ENCODE data around the gene SLC11A2. TPM values are rescaled to one million over a fixed set of nuclear protein-coding genes. Genes with fewer than 3 reads are reported as not detected.

SLC11A2 gene
- total RNA-seq, 5 donors from 2014 or later (not counting 1 experiment from before 2014, with no cell fraction given), result 46.5 to 62.2 (median 52.3) TPM

DNA sequence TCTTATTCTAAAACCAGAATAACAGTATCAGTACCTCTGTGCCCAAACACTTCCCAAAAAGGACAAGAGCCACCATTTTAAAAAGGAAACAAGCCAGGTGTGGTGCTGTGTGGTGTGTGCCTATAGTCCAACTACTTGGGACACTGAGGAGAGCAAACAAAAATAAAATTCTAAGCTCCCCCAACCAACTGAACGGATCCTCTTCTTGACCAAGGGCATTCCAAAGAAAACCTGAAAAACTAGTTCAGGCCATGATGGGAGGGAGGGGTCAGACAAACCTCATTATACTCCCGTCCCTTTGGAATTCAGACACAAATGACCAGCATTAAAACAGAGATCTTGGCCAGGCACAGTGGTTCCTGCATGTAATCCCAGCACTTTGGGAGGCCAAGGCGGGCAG, 20.5 kb downstream of the SLC11A2 start:
- no peaks in the 10 kb centered on the region for H3K9me3 Mint-ChIP-seq
- H3K27me3 Mint-ChIP-seq, result no peaks in the 10 kb centered on the region
- ChIA-PET CTCF (interaction anchor here in 1 of 2 donors (0.6 kb wide), 1 partner anchor 233 kb away, joined by 3 read pairs; no protein-coding TSS in a partner anchor), POLR2A (interaction anchor here in 1 of 2 donors (0.7 kb wide), 1 partner anchor 206 kb away, joined by 3 read pairs; no protein-coding TSS in a partner anchor)
- ATAC-seq (replicated peaks in 1 of 4) (no peak), DNase-seq (no peak)
- WGBS (ENCODE audit: insufficient coverage), result 100% methylated on average over 2 of the region's 3 CpGs
- H3K36me3 ChIP-seq (ENCODE audit: control insufficient read depth in 2 of 2, extremely low read depth in 1 of 2, insufficient read depth in 1 of 2, low read length in 1 of 2), result peaks cover 2 to 39% of the 10 kb centered on the region in 2 donors
- H3K4me1 Mint-ChIP-seq, result peaks cover 13 to 19% (median 17%) of the 10 kb centered on the region in 3 donors
- no peak overlapping the region for H3K4me3 Mint-ChIP-seq
- H3K9me3 ChIP-seq, result no peaks in the 10 kb centered on the region
- H3K36me3 Mint-ChIP-seq, result peaks cover 42% of the 10 kb centered on the region
- H3K27ac ChIP-seq (ENCODE audit: low read length), result no peak overlapping the region
- no peak overlapping the region for H3K4me3 ChIP-seq (ENCODE audit: control insufficient read depth in 1 of 2, extremely low read depth in 1 of 2, low read length in 1 of 2)
- peaks cover 11 to 12% of the 10 kb centered on the region in 2 experiments for H3K4me1 ChIP-seq (ENCODE audit: control insufficient read depth in 1 of 2, extremely low read depth in 1 of 2, insufficient read depth in 2 of 2, low read length in 2 of 2)
- H3K27ac Mint-ChIP-seq, result no peak overlapping the region
- H3K27me3 ChIP-seq (replicated peaks in 1 of 2; ENCODE audit: control insufficient read depth in 2 of 2, extremely low read depth in 1 of 2, insufficient read depth in 2 of 2, low read length in 1 of 2), result no peaks in the 10 kb centered on the region

DNA sequence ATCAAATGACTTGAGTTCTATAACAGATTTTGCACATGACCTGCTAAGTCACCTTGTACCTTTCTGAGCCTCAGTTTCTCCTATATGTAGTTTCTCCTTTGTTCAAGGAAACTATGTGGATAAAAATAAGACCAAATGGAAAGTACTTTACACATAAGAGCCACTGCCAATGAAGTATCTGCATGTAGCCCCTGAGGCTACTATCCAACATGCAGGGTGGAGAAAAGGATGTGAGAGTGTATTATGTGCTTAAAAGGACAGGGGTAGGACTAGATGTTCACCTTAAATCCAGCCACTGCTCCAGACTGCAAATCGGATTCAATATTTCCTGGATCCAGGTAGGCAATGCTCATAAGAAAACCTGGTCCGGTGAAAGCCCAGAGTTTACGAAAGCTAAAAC, 21.2 kb downstream of the SLC11A2 start:
- ATAC-seq (replicated peaks in 1 of 4) (no peak), DNase-seq (no peak)
- no CpG with 5 or more reads among the region's 3 CpGs for WGBS (ENCODE audit: insufficient coverage)
- no peaks in the 10 kb centered on the region for H3K9me3 ChIP-seq
- peaks cover 48% of the 10 kb centered on the region for H3K36me3 Mint-ChIP-seq
- H3K4me3 ChIP-seq (ENCODE audit: control insufficient read depth in 1 of 2, extremely low read depth in 1 of 2, low read length in 1 of 2), result no peak overlapping the region
- H3K27me3 Mint-ChIP-seq, result no peaks in the 10 kb centered on the region
- POLR2A ChIA-PET, result interaction anchor here in 1 of 2 donors (0.7 kb wide), 1 partner anchor 207 kb away, joined by 3 read pairs; no protein-coding TSS in a partner anchor
- CTCF ChIA-PET, result interaction anchor here in 1 of 2 donors (0.6 kb wide), 1 partner anchor 233 kb away, joined by 3 read pairs; no protein-coding TSS in a partner anchor
- no peaks in the 10 kb centered on the region for H3K27me3 ChIP-seq (replicated peaks in 1 of 2; ENCODE audit: control insufficient read depth in 2 of 2, extremely low read depth in 1 of 2, insufficient read depth in 2 of 2, low read length in 1 of 2)
- no peaks in the 10 kb centered on the region for H3K9me3 Mint-ChIP-seq
- H3K27ac ChIP-seq (ENCODE audit: low read length), result no peak overlapping the region
- no peak overlapping the region for H3K4me3 Mint-ChIP-seq
- peaks cover 2 to 44% of the 10 kb centered on the region in 2 donors for H3K36me3 ChIP-seq (ENCODE audit: control insufficient read depth in 2 of 2, extremely low read depth in 1 of 2, insufficient read depth in 1 of 2, low read length in 1 of 2)
- peak overlapping the region in 1 of 2 donors; percentile 4 for H3K27ac Mint-ChIP-seq
- H3K4me1 Mint-ChIP-seq, result peaks cover 9 to 15% (median 13%) of the 10 kb centered on the region in 3 donors
- peaks cover 11 to 12% of the 10 kb centered on the region in 2 experiments for H3K4me1 ChIP-seq (ENCODE audit: control insufficient read depth in 1 of 2, extremely low read depth in 1 of 2, insufficient read depth in 2 of 2, low read length in 2 of 2)

DNA sequence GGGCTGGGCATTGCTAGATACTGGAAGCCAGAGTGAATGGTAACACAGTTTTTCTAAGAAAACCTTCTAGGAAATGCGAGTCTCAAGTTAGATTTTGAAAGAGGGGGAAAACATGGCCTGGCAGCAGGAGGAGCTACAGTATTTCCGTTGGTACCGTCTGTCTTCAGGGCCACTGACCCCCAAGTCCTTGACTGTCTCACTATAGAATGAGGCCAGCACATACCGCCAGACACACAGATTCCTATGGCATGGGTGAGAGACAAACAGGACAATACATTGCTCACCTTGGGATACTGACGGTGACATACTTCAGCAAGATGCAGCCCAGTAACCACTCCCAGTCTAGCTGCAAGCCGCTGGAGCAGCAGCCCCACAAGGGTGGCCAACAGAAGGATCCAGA, 21.7 kb downstream of the SLC11A2 start:
- CTCF ChIA-PET, result no interaction called here
- Mint-ChIP-seq H3K4me3 (no peak overlapping the region), H3K27me3 (no peaks in the 10 kb centered on the region), H3K27ac (peak overlapping the region in 1 of 2 donors; percentile 39), H3K9me3 (no peaks in the 10 kb centered on the region), H3K36me3 (peaks cover 51% of the 10 kb centered on the region), H3K4me1 (peaks cover 9 to 10% (median 10%) of the 10 kb centered on the region in 3 donors)
- H3K27ac ChIP-seq (ENCODE audit: low read length), result no peak overlapping the region
- 53% methylated on average over 4 of the region's 6 CpGs for WGBS (ENCODE audit: insufficient coverage)
- H3K36me3 ChIP-seq (ENCODE audit: control insufficient read depth in 2 of 2, extremely low read depth in 1 of 2, insufficient read depth in 1 of 2, low read length in 1 of 2), result peaks cover 2 to 47% of the 10 kb centered on the region in 2 donors
- DNase-seq, result no peak
- no peak overlapping the region for H3K4me3 ChIP-seq (ENCODE audit: control insufficient read depth in 1 of 2, extremely low read depth in 1 of 2, low read length in 1 of 2)
- peaks cover 5 to 11% of the 10 kb centered on the region in 2 experiments for H3K4me1 ChIP-seq (ENCODE audit: control insufficient read depth in 1 of 2, extremely low read depth in 1 of 2, insufficient read depth in 2 of 2, low read length in 2 of 2)
- no peaks in the 10 kb centered on the region for H3K27me3 ChIP-seq (replicated peaks in 1 of 2; ENCODE audit: control insufficient read depth in 2 of 2, extremely low read depth in 1 of 2, insufficient read depth in 2 of 2, low read length in 1 of 2)
- no peak for ATAC-seq (replicated peaks in 1 of 4)
- POLR2A ChIA-PET, result no interaction called here
- no peaks in the 10 kb centered on the region for H3K9me3 ChIP-seq

- no peak overlapping the region for H3K27ac Mint-ChIP-seq
These were observed 24.4 kb downstream of the SLC11A2 start for GRCh38 chr12:51001799-51002198.

GRCh38 chr12:51000245-51000644, 25.9 kb downstream of the SLC11A2 start:
- ATAC-seq (replicated peaks in 1 of 4) (no peak), DNase-seq (no peak)
- peaks cover 62% of the 10 kb centered on the region for H3K36me3 Mint-ChIP-seq
- H3K4me3 ChIP-seq (ENCODE audit: control insufficient read depth in 1 of 2, extremely low read depth in 1 of 2, low read length in 1 of 2), result no peak overlapping the region
- H3K27me3 Mint-ChIP-seq, result no peaks in the 10 kb centered on the region
- H3K4me3 Mint-ChIP-seq, result no peak overlapping the region
- no peaks in the 10 kb centered on the region for H3K9me3 ChIP-seq
- H3K4me1 ChIP-seq (ENCODE audit: control insufficient read depth in 1 of 2, extremely low read depth in 1 of 2, insufficient read depth in 2 of 2, low read length in 2 of 2), result no peaks in the 10 kb centered on the region
- WGBS (ENCODE audit: insufficient coverage), result 81% methylated on average over 4 of the region's 7 CpGs
- no peaks in the 10 kb centered on the region for H3K4me1 Mint-ChIP-seq
- peaks cover 2 to 56% of the 10 kb centered on the region in 2 donors for H3K36me3 ChIP-seq (ENCODE audit: control insufficient read depth in 2 of 2, extremely low read depth in 1 of 2, insufficient read depth in 1 of 2, low read length in 1 of 2)
- H3K27ac ChIP-seq (ENCODE audit: low read length), result no peak overlapping the region
- H3K27me3 ChIP-seq (replicated peaks in 1 of 2; ENCODE audit: control insufficient read depth in 2 of 2, extremely low read depth in 1 of 2, insufficient read depth in 2 of 2, low read length in 1 of 2), result no peaks in the 10 kb centered on the region
- ChIA-PET POLR2A (no interaction called here), CTCF (interaction anchor here in 1 of 2 donors (0.7 kb wide), 1 partner anchor 45 kb away, joined by 11 read pairs; no protein-coding TSS in a partner anchor)
- H3K27ac Mint-ChIP-seq, result no peak overlapping the region
- H3K9me3 Mint-ChIP-seq, result no peaks in the 10 kb centered on the region

More at GRCh38 chr12:51001799-51002198, 24.4 kb downstream of the SLC11A2 start:
- ATAC-seq (replicated peaks in 1 of 4) (no peak), DNase-seq (no peak)
- H3K4me1 ChIP-seq (ENCODE audit: control insufficient read depth in 1 of 2, extremely low read depth in 1 of 2, insufficient read depth in 2 of 2, low read length in 2 of 2), result no peaks in the 10 kb centered on the region
- POLR2A ChIA-PET, result no interaction called here
- H3K36me3 Mint-ChIP-seq, result peaks cover 59% of the 10 kb centered on the region
- H3K27me3 ChIP-seq (replicated peaks in 1 of 2; ENCODE audit: control insufficient read depth in 2 of 2, extremely low read depth in 1 of 2, insufficient read depth in 2 of 2, low read length in 1 of 2), result no peaks in the 10 kb centered on the region
- H3K4me3 Mint-ChIP-seq, result no peak overlapping the region
- peaks cover 2 to 50% of the 10 kb centered on the region in 2 donors for H3K36me3 ChIP-seq (ENCODE audit: control insufficient read depth in 2 of 2, extremely low read depth in 1 of 2, insufficient read depth in 1 of 2, low read length in 1 of 2)
- no CpG with 5 or more reads among the region's 1 CpG for WGBS (ENCODE audit: insufficient coverage)
- H3K9me3 Mint-ChIP-seq, result no peaks in the 10 kb centered on the region
- CTCF ChIA-PET, result no interaction called here
- H3K4me3 ChIP-seq (ENCODE audit: control insufficient read depth in 1 of 2, extremely low read depth in 1 of 2, low read length in 1 of 2), result no peak overlapping the region
- H3K27ac ChIP-seq (ENCODE audit: low read length), result no peak overlapping the region
- no peaks in the 10 kb centered on the region for H3K4me1 Mint-ChIP-seq
- H3K9me3 ChIP-seq, result no peaks in the 10 kb centered on the region
- no peaks in the 10 kb centered on the region for H3K27me3 Mint-ChIP-seq

DNA sequence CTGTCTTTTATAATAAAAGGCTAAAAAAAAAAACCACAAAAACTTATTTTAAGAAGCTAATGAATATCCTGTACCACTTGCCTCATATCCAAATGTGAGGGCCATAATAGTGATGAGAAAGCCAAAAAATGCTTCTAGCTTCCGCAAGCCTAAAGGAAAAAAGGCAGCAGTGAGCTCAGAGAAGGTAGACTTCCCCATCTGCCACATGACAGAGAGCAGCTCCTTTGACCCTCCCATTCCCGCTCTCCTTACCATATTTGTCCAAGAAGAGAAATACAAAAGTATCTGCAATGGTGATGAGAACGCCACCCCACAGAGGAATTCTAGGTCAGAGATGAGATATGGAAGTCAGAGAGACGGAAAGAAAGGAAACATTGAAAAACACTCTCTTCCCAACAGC, 27.1 kb downstream of the SLC11A2 start:
- Histone ChIP-seq H3K36me3 (ENCODE audit: control insufficient read depth in 2 of 2, extremely low read depth in 1 of 2, insufficient read depth in 1 of 2, low read length in 1 of 2) (peaks cover 0 to 57% of the 10 kb centered on the region in 2 donors), H3K27me3 (replicated peaks in 1 of 2; ENCODE audit: control insufficient read depth in 2 of 2, extremely low read depth in 1 of 2, insufficient read depth in 2 of 2, low read length in 1 of 2) (no peaks in the 10 kb centered on the region), H3K4me3 (ENCODE audit: control insufficient read depth in 1 of 2, extremely low read depth in 1 of 2, low read length in 1 of 2) (no peak overlapping the region), H3K4me1 (ENCODE audit: control insufficient read depth in 1 of 2, extremely low read depth in 1 of 2, insufficient read depth in 2 of 2, low read length in 2 of 2) (no peaks in the 10 kb centered on the region), H3K27ac (ENCODE audit: low read length) (no peak overlapping the region), H3K9me3 (no peaks in the 10 kb centered on the region)
- H3K9me3 Mint-ChIP-seq, result no peaks in the 10 kb centered on the region
- H3K27ac Mint-ChIP-seq, result no peak overlapping the region
- peaks cover 61% of the 10 kb centered on the region for H3K36me3 Mint-ChIP-seq
- no peak for ATAC-seq (replicated peaks in 1 of 4)
- H3K27me3 Mint-ChIP-seq, result no peaks in the 10 kb centered on the region
- ChIA-PET POLR2A (no interaction called here), CTCF (interaction anchor here in 1 of 2 donors (0.6 to 0.9 kb wide), 2 partner anchors 9 to 181 kb away, joined by 3 read pairs; no protein-coding TSS in a partner anchor)
- DNase-seq, result no peak
- WGBS (ENCODE audit: insufficient coverage), result no CpG with 5 or more reads among the region's 4 CpGs
- no peaks in the 10 kb centered on the region for H3K4me1 Mint-ChIP-seq
- no peak overlapping the region for H3K4me3 Mint-ChIP-seq

All from T-cell (primary cell).